GM20000 (cell line): Measurements from ENCODE around the gene DCC.

Experiments used
- DNase-seq: peaks from one replicate; pipeline ENCODE4 v3.0.0; 2012; ENCODE audit warnings: low spot score
- CTCF ChIP-seq: IDR thresholded peaks from 2 replicates; pipeline ENCODE4 v1.5.1; 2012; ENCODE audit warnings: mild to moderate bottlenecking, control low read depth; ENCODE audit errors: extremely low read depth, missing control alignments

DCC gene

DNA sequence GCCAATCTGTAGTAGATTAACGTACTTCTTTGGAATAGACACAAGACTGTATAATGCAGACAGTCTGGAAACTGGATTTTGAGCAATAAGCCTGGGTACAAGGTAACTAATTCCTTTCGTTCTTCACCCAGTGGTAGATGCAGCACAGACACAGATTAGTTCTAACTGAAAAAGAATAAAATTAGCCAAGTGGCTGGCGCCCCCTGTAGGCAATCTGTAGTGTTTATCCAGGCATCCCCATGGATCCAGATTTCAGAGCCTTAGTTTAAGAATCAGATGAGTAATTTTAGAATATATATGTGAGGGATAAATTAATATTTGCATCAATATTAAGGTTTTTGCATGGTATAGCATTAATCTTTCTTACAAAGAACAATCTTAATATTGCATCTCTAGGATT, 563.9 kb downstream of the DCC start:
- DNase-seq: peak; percentile 6
- TF ChIP-seq CTCF: peak; percentile 38

DNA sequence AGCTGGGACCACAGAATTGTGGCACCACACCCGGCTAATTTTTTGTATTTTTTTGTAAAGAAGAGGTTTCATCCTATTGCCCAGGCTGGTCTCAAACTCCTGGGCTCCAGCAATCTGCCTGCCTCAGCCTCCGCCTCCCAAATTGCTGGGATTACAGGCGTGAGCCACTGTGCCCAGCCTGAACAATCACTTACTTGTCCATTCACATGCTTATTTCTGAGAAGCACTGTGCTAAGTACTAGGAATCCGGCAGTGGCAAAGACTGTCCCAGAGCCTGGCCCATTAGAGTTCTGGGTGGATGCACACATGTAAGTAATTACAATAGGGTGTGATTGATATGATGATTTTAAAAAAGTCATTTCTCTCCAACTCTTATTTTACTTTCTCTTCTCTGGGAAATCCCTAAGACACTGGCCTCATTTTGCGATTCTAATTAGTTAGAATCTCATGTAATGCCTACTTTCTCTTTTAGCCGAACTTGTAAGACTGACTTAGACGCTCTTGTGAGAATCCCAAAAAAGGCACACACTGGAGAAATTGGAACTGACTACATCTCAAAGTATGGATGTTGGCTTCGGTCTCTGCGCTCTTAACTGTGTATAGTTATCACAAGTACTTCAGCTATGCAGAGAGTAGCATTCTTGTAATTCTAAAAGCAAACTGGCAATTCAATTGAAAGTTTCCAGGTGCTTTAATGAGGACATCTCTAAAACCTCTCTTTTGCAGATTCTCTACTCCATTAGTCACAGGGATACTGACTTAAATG, 567.7 kb downstream of the DCC start:
- no peak for TF ChIP-seq CTCF
- DNase-seq: no peak

GRCh38 chr18:52914148-52914547, 574.2 kb downstream of the DCC start:
- TF ChIP-seq CTCF: no peak
- DNase-seq: no peak

DNA sequence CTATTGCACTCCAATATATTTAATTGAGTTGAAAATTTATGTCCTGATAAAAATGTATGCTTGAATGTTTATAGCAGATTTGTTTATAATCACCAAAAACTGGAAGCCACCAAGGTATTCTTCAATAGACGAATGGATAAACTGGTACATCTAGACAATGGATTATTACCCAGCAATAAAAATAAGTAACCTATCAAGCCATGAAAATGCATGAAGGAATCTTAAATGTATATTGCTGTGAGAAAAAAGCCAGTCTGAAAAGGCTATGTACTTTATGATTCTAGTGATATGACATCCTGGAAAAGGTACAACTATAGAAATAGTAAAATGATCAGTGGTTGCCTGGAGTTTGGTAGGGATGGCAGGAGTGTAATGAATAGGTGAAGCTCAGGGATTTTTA, 580.7 kb downstream of the DCC start:
- TF ChIP-seq CTCF: no peak
- DNase-seq: no peak

- no peak for DNase-seq
- no peak for TF ChIP-seq CTCF
Observed at GRCh38 chr18:52933356-52933755, 593.4 kb downstream of the DCC start.

DNA sequence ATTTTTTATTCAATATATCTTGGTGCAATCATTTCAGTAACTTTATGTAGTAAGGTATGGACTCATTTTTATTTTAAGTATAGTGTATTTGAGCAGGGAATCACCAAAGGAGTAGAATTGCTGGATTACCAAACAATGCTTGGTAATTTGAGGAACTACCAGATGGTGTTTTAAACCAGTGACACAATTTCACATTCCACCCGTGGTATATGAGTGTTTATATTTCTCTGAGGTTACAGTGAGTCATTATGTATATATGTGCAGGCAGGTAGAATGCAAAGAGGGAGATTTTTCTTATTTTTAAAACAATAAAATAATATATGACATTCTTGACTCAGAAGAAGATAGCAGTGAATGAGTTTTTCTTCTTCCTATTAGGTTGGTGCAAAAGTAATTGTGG, 596.9 kb downstream of the DCC start:
- no peak for TF ChIP-seq CTCF
- DNase-seq: no peak

DNA sequence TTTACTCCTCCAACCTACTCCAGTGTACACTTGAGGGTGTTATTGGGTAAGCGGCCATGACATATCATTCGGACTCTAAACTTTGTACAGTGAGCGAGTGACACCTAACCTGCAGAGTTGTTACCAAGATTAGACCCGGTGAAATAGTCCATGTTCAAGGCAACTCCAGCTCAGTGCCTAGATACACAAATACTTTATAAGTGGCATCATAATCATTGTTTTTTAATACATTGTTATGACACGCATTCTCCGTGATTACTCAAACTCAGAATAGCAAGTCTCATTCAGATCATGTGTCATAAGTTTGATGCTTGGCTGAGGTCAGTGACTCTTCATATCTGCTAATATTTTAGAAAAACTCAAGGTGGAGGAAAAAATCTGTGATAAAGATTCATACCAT, 597.8 kb downstream of the DCC start:
- no peak for TF ChIP-seq CTCF
- DNase-seq: no peak
